Aorta (tissue), 5 donors: ENCODE data around the gene RAD51. TPM values are rescaled to one million over a fixed set of nuclear protein-coding genes. Genes with fewer than 3 reads are reported as not detected.

Experiments
- ATAC-seq: fragments of 200-7000 bp; cut with Tn5 transposase; one replicate; pipeline ENCODE4 v1.9.1; 2022; ENCODE audit warnings: moderate library complexity; ENCODE audit not compliant: low FRiP score
- DNase-seq, 2 donors: peaks; one replicate each; pipeline ENCODE4 v3.0.0-alpha.2; 2020
- H3K27ac ChIP-seq, 2 donors: one replicate each; pipeline ENCODE4 v1.5.1; 2013; ENCODE audit warnings: low read length in 2 of 2, mild to moderate bottlenecking in 2 of 2, moderate library complexity in 2 of 2, control low read depth in 1 of 2, inconsistent platforms in 1 of 2, low read depth in 1 of 2
- H3K27me3 ChIP-seq, 2 donors: one replicate each; pipeline ENCODE4 v1.6.1; 2013; ENCODE audit warnings: control low read depth in 1 of 2, low read length in 1 of 2, mild to moderate bottlenecking in 1 of 2, moderate library complexity in 1 of 2; ENCODE audit not compliant: insufficient read depth in 2 of 2, control insufficient read depth in 1 of 2
- H3K36me3 ChIP-seq, 2 donors: one replicate each; pipeline ENCODE4 v1.6.1; 2013; ENCODE audit warnings: control low read depth in 1 of 2, low read length in 1 of 2, mild to moderate bottlenecking in 1 of 2; ENCODE audit not compliant: insufficient read depth in 2 of 2, control insufficient read depth in 1 of 2
- H3K4me1 ChIP-seq, 2 donors: one replicate each; pipeline ENCODE4 v1.6.1; 2013; ENCODE audit warnings: low read length in 2 of 2, control low read depth in 1 of 2, mild to moderate bottlenecking in 1 of 2, moderate library complexity in 1 of 2; ENCODE audit not compliant: insufficient read depth in 2 of 2, control insufficient read depth in 1 of 2
- H3K4me3 ChIP-seq, 2 donors: one replicate each; pipeline ENCODE4 v1.5.1; 2013; ENCODE audit warnings: low read length in 2 of 2, control low read depth in 1 of 2, mild to moderate bottlenecking in 1 of 2
- H3K9me3 ChIP-seq: one replicate; pipeline ENCODE4 v1.6.1; 2013; ENCODE audit warnings: mild to moderate bottlenecking, low read length; ENCODE audit not compliant: control insufficient read depth
- WGBS, 2 donors: extraction: QIAGEN DNeasy Blood & Tissue Kit; methylation state at CpG; one replicate each; pipeline ENCODE4 v1.1.7; 2013; 5-methylcytosine and 5-hydroxymethylcytosine counted together
- intact Hi-C, 2 donors: fragments of 100-400 bp; cut with DNase I; formaldehyde crosslinking; loops; one replicate each; pipeline versions ENCODE4 v1.14.2 to v1.15.0; 2022
- polyA plus RNA-seq, 2 donors: library from polyadenylated mRNA; stranded (reverse); fragments of 200-250 nt; gene quantifications; one replicate each; pipeline ENCODE4 v1.2.3, GENCODE V29; 2013
- total RNA-seq, 2 donors: library from RNA; stranded (reverse); fragmentation: NEBNext Ultra II Directional; extraction: Animal tissue kit (Norgen Biotek cat#: 25700); gene quantifications; one replicate each; pipeline ENCODE4 v1.2.1, GENCODE V29; 2021
- donor health status: healthy with polysubstance abuse.
- donor health status: Bipolar disorder and iron deficiency.
- donor health status: DM: no; HTN: no; CAD: no.
- donor health status: DM: no; HTN: no; CAD: no.
- donor health status: DM: yes; HTN: yes; CAD: no.

The RAD51 gene
- total and polyA plus RNA-seq, 4 donors: 0.33 to 0.87 (median 0.46) TPM

DNA sequence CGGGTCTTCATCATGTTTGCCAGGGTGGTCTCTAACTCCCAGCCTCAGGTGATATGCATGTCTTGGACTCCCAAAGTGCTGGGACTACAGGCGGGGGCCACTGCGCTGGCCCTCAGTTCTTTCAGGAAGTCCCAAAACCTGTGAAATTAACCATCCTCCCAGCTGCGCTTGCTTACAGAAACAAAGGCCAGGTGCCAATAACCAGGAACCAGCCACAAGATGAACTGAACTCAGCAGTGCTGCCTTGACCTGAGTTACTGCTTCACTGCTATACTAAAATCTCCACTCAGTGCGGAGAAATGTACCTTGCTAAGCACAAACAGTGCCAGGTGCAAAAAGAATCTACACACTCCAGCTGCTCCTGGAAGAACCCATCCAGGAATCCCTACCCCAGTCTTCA, 65.0 kb downstream of the RAD51 start:
- Histone ChIP-seq H3K9me3 (no peaks in the 10 kb centered on the region), H3K27ac (no peak overlapping the region), H3K4me3 (no peak overlapping the region), H3K4me1 (no peaks in the 10 kb centered on the region), H3K27me3 (no peaks in the 10 kb centered on the region), H3K36me3 (no peaks in the 10 kb centered on the region)
- DNase-seq (no peak), ATAC-seq (no peak)
- WGBS, 2 donors: 94 to 95% methylated on average over 5 of the region's 5 CpGs
- intact Hi-C loops: loop anchor here (5.0 to 10.0 kb wide), 4 partner anchors 47 to 195 kb away; partner anchors contain the start of genes DNAJC17 (in 2 of the 2), KNL1 (in 2 of the 2), ZFYVE19 (in 2 of the 2) and CCDC32 (in 1 of the 2)

DNA sequence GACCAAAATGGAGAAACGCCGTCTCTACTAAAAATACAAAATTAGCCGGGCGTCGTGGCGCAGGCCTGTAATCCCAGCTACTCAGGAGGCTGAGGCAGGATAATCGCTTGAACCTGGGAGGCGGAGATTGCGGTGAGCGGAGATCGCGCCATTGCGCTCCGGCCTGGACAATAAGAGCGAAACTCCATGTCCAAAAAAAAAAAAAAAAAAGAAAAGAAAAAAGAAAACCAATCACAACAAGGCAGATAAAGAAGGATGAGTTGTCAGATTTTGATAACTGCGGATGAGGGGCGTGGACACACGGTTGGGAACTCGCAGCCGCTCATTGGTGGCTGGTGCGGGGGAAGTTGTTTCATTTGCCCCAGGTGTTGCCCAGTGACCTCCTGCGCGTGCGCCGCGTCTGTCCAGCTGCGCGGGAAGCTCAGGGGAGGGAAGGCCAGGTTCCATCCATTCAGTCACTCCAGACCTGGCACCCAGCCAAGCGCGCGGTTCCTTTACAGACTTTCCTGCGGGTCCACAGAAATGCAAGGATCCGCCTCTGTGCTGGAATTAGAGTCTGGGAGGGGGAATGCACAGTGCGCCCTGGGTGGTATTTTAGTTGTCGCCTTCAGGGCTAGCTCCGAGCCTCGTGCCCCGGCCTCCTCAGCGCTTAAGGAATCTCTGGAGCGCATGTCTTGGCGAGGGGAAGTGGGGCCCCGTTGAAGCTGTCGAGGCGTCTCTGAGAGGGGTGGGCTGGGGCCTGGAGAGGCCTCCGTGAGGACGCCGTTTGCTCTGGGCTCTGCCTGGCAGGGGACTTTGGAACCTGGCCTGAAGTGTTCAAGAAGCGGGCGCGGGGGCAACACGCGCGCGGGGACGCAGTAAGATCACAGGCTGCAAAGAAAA, 68.2 kb downstream of the RAD51 start:
- Histone ChIP-seq H3K36me3 (no peaks in the 10 kb centered on the region), H3K27ac (peak overlapping the region in 1 of 2 donors; percentile 37), H3K27me3 (no peaks in the 10 kb centered on the region), H3K4me1 (no peaks in the 10 kb centered on the region), H3K4me3 (peak overlapping the region in 1 of 2 donors; percentile 57), H3K9me3 (no peaks in the 10 kb centered on the region)
- intact Hi-C loops: loop anchor here (5.0 to 10.0 kb wide), 3 partner anchors 44 to 168 kb away; partner anchors contain the start of genes DNAJC17 (in 2 of the 2), ZFYVE19 (in 2 of the 2), KNL1 (in 1 of the 2) and VPS18 (in 1 of the 2)
- 31 to 32% methylated on average over 55 of the region's 55 CpGs for WGBS, 2 donors
- DNase-seq: peak; percentile 78 to 93
- ATAC-seq: peak; percentile 42

DNA sequence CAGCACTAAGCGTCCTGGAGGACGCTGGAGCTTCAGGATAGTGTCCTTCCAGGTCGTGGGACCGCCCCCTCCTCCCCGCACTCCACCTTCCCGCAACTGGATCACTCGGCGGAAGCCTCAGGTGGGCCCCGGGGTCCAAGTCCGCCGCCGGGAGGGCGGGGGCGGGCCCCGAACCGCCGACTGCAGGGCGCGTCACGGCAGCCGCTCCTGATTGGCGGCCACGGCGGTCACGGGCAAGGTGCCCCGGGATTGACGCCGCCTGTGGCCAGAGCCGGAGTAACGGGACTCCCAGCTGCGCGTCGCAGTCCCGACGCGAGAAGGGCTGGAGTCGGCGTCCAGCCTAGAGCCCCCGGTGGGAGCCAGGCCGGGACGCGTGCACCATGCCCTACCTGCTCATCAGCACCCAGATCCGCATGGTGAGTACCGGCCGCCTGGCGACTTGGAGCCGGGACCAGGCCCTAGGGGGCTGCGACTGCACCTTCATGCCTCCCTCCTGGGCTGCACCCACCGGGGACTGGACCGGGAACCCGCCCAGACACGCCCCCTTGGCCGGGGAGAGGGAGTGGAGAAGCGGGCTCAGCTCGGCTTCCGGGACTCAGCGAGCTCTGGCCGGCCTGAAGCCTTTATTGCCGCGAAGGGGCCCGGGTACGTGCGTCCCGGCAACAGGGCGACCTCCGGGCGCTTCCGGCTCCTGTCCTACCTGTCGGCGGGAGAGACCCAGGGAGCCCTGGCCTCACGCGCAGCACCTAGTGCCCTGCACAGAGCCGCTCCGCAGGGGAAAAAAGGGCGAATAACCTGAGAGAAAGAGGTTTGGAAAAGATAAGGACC, 69.0 kb downstream of the RAD51 start, which contains the start of gene GCHFR:
GCHFR (plus strand) TSS at position 268 of the 828 bp plus-strand sequence; CDS start at position 381, 113 bp downstream.
- no peaks in the 10 kb centered on the region for H3K27me3 ChIP-seq
- intact Hi-C loops: loop anchor here (5.0 to 10.0 kb wide), 3 partner anchors 43 to 169 kb away; partner anchors contain the start of genes DNAJC17 (in 2 of the 2), ZFYVE19 (in 2 of the 2), KNL1 (in 1 of the 2) and VPS18 (in 1 of the 2)
- no peaks in the 10 kb centered on the region for H3K9me3 ChIP-seq
- DNase-seq: peak; percentile 87 to 93
- peak within 1 kb of the TSS in 1 of 2 donors; percentile 74 for H3K27ac ChIP-seq
- no peaks in the 10 kb centered on the region for H3K4me1 ChIP-seq
- ATAC-seq: peak; percentile 85
- no peaks in the 10 kb centered on the region for H3K36me3 ChIP-seq
- peak within 1 kb of the TSS; percentile 7 to 57 for H3K4me3 ChIP-seq
- 1% methylated on average over 74 to 75 of the region's 75 CpGs for WGBS, 2 donors

DNA sequence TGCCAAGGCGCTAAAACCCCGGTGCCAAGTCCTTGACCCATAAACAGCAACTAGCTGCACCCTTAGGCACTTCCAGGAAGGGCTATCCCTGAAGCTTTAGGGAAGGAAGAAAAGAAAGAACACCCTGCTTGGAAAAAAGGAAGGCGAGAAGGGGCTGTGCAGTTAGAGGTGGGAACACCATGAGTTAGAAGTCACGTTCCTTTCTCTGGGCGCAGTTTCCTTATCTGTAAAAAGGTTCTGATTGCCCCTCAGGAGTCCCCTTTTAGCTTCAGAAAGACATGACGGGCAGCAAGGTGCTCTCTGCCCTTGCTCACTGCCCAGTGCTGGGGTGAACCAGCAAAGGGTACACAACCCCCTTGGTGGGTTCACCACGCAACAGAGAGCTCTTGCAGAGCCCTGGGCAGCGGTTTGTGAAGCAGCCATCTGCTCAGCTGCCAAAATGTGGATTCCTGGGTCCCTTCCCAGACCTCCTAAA, 69.7 kb downstream of the RAD51 start:
- peak overlapping the region in 1 of 2 donors; percentile 74 for H3K27ac ChIP-seq
- H3K9me3 ChIP-seq: no peaks in the 10 kb centered on the region
- ATAC-seq (peak; percentile 2), DNase-seq (no peak)
- H3K36me3 ChIP-seq: no peaks in the 10 kb centered on the region
- H3K4me3 ChIP-seq: peak overlapping the region; percentile 7 to 57
- intact Hi-C loops: loop anchor here (5.0 to 10.0 kb wide), 3 partner anchors 43 to 170 kb away; partner anchors contain the start of genes DNAJC17 (in 2 of the 2), ZFYVE19 (in 2 of the 2), KNL1 (in 1 of the 2) and VPS18 (in 1 of the 2)
- no peaks in the 10 kb centered on the region for H3K27me3 ChIP-seq
- no peaks in the 10 kb centered on the region for H3K4me1 ChIP-seq
- WGBS, 2 donors: 8 to 9% methylated on average over 8 of the region's 8 CpGs

DNA sequence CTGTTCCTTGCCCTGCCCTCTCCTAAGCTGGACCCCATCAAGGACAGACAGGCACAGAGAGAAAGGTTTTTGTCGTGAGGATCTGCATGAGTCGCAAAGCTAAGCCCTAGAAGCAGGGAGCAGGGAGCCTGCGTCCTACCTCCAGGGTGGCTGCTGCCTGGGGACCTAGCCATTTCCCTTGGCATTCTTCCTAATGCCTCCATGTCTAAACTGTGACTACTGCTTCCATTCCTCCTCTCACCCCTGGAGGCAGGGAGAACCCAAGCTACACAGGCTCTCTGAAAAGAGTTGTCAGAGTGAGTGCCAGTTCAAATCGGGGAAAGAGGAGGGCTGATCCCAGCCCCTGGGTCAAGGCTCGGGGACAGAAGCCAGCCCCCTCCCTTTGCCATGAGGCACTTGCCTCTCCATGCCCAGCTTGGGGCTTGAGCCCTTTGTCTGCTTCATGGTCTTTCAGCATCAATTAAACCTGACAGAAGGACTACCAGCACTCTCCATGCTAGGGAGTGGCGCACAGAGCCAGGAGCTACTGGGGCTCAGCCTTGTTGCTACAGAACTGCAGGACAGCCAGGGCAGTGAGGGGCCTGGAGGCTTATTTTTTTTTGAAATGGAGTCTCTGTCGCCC, 71.3 kb downstream of the RAD51 start:
- Histone ChIP-seq H3K27me3 (no peaks in the 10 kb centered on the region), H3K9me3 (no peaks in the 10 kb centered on the region), H3K4me3 (no peak overlapping the region), H3K27ac (peak overlapping the region in 1 of 2 donors; percentile 28), H3K4me1 (no peaks in the 10 kb centered on the region), H3K36me3 (no peaks in the 10 kb centered on the region)
- no peak for DNase-seq
- intact Hi-C loops: loop anchor here (10.0 kb wide), 2 partner anchors 128 to 172 kb away; partner anchors contain the start of genes KNL1 (in 1 of the 2) and VPS18 (in 1 of the 2)
- ATAC-seq: no peak
- 42 to 46% methylated on average over 6 to 7 of the region's 7 CpGs for WGBS, 2 donors

- Histone ChIP-seq H3K27me3 (no peaks in the 10 kb centered on the region), H3K9me3 (no peaks in the 10 kb centered on the region), H3K4me1 (no peaks in the 10 kb centered on the region), H3K4me3 (no peak overlapping the region), H3K36me3 (no peaks in the 10 kb centered on the region), H3K27ac (no peak overlapping the region)
- DNase-seq (no peak), ATAC-seq (no peak)
- intact Hi-C loops: loop anchor here (10.0 kb wide), 2 partner anchors 128 to 172 kb away; partner anchors contain the start of genes KNL1 (in 1 of the 2) and VPS18 (in 1 of the 2)
- WGBS, 2 donors: 86 to 88% methylated on average over 32 of the region's 32 CpGs
Measured at GRCh38 chr15:40766906-40767837, 72.2 kb downstream of the RAD51 start.

DNA sequence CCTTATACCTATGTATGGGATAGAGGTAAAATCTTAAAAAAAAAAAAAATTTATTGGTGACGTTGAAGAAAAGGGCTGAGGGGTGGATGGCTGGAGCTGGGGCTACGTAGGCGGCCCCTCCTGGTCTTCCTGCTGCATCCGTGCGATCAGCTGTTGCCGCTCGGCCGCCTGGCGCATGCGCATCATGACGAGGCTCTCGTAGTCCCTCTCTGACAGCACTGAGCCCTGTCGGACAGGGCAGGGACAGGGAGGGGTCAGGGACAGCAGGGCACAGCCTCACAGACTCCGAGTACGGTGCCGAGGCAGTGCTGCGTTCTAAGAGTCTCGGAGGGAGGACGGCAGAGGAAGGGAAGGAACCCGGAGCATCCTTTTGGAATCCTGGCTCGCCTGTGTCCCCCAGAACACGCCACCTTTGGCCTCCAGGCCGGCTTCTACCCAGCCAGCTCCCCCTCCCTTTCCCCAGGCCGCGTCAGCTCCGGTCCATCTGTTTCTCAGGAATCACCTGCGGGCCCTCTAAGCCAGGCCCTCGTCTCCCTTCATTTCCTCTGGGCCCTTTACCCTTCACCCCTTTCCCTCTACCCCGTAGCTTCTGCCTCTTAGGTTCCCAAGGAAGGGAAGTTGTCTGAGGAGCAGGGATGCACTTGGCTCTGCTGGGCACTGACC, 73.0 kb downstream of the RAD51 start:
- no peaks in the 10 kb centered on the region for H3K27me3 ChIP-seq
- DNase-seq (no peak), ATAC-seq (no peak)
- H3K4me1 ChIP-seq: no peaks in the 10 kb centered on the region
- 90 to 93% methylated on average over 26 to 29 of the region's 29 CpGs for WGBS, 2 donors
- no peak overlapping the region for H3K27ac ChIP-seq
- no peaks in the 10 kb centered on the region for H3K9me3 ChIP-seq
- intact Hi-C loops: loop anchor here (10.0 kb wide), 2 partner anchors 127 to 173 kb away; partner anchors contain the start of genes KNL1 (in 1 of the 2) and VPS18 (in 1 of the 2)
- no peak overlapping the region for H3K4me3 ChIP-seq
- no peaks in the 10 kb centered on the region for H3K36me3 ChIP-seq
